Measurements from ENCODE around the gene GNPNAT1. TPM values are rescaled to one million over a fixed set of nuclear protein-coding genes. Genes with fewer than 3 reads are reported as not detected.

Gene GNPNAT1
- total and polyA plus RNA-seq, 9 of the 15 experiments (the other 6 are each of a cell fraction or from before 2014, with no cell fraction given), result 15.8 to 27.7 (median 25.3) TPM

- TF ChIP-seq E2F5 (CRISPR knock-in tag; IDR thresholded peaks at IDR 0.05), result no peak
- peak; percentile 67 for TF ChIP-seq GABPB1 (CRISPR knock-in tag; IDR thresholded peaks at IDR 0.05)
- TF ChIP-seq CBX1 (IDR thresholded peaks at IDR 0.05; ENCODE audit: low read depth), result no peak
- no peak for TF ChIP-seq SMAD1 (IDR thresholded peaks at IDR 0.05; ENCODE audit: low read depth, low read length, partially characterized antibody)
- TF ChIP-seq MAFF (IDR thresholded peaks at IDR 0.05; ENCODE audit: low read length), result no peak
- TF ChIP-seq TBP (optimal IDR thresholded peaks at IDR 0.05; ENCODE audit: low read depth, low read length), result peak; percentile 34
- no peak for TF ChIP-seq ZNF398 (CRISPR knock-in tag; IDR thresholded peaks at IDR 0.05)
- TF ChIP-seq STAT6 (CRISPR knock-in tag; IDR thresholded peaks at IDR 0.05), result no peak
- TF ChIP-seq NR2C2 (CRISPR knock-in tag; IDR thresholded peaks at IDR 0.05), result no peak
- TF ChIP-seq NR2C2 (tag; IDR thresholded peaks at IDR 0.05), result peak; percentile 71; the same call in 1 of the 2 replicates
- no peak for TF ChIP-seq TEAD2 (tag; IDR thresholded peaks at IDR 0.05)
- TF ChIP-seq PREB (CRISPR knock-in tag; IDR thresholded peaks at IDR 0.05), result no peak
- no peak for TF ChIP-seq ZNF174 (CRISPR knock-in tag; IDR thresholded peaks at IDR 0.05)
- no peak for TF ChIP-seq MYBL2 (IDR thresholded peaks at IDR 0.05; ENCODE audit: low read depth)
- TF ChIP-seq MYBL2 (CRISPR knock-in tag; IDR thresholded peaks at IDR 0.05; ENCODE audit: borderline replicate concordance), result no peak
- no peak for TF ChIP-seq ZNF518B (CRISPR knock-in tag; IDR thresholded peaks at IDR 0.05)
- TF ChIP-seq MED1 (CRISPR knock-in tag; IDR thresholded peaks at IDR 0.05; ENCODE audit: borderline replicate concordance), result no peak
These were observed at the start of gene GNPNAT1 (continued) for GRCh38 chr14:52791223-52792096.
